Smooth muscle cell (in vitro differentiated cells): ENCODE data around the gene CMIP. TPM values are rescaled to one million over a fixed set of nuclear protein-coding genes. Genes with fewer than 3 reads are reported as not detected.
"Not testable (repeated sequence)": the region's sequence is repeated elsewhere in the genome, so short reads cannot be mapped to it uniquely, and the experiment has no call there.

Source experiments
- DNase-seq: peaks from one replicate; lab custom pipeline; 2025; ENCODE audit not compliant: unreplicated experiment; lab: John Stamatoyannopoulos, UW
- H2AFZ ChIP-seq: fragments of 200-600 bp; sonication (generic); 2 replicates; pipeline ENCODE4 v1.6.0; 2016; ENCODE audit warnings: antibody characterized with exemption, low read depth, mild to moderate bottlenecking
- H3F3A ChIP-seq: fragments of 200-600 bp; sonication (generic); 2 replicates; pipeline ENCODE4 v1.6.0; 2017; ENCODE audit warnings: antibody characterized with exemption, low read depth
- H3K27ac ChIP-seq: fragments of 200-600 bp; sonication (generic); 2 replicates; pipeline ENCODE4 v1.5.1; 2016; ENCODE audit warnings: low read depth, mild to moderate bottlenecking
- H3K27me3 ChIP-seq: fragments of 200-600 bp; sonication (generic); 2 replicates; pipeline ENCODE4 v1.6.1; 2016; ENCODE audit warnings: low read depth, mild to moderate bottlenecking
- H3K36me3 ChIP-seq: fragments of 200-600 bp; sonication (generic); 2 replicates; pipeline ENCODE4 v1.5.1; 2016; ENCODE audit warnings: low read depth
- H3K4me1 ChIP-seq: fragments of 200-600 bp; sonication (generic); 2 replicates; pipeline ENCODE4 v1.5.1; 2016; ENCODE audit warnings: low read depth
- H3K4me2 ChIP-seq: fragments of 200-600 bp; sonication (generic); 2 replicates; pipeline ENCODE4 v1.6.0; 2016; ENCODE audit warnings: mild to moderate bottlenecking
- H3K4me3 ChIP-seq: fragments of 200-600 bp; sonication (generic); 2 replicates; pipeline ENCODE4 v1.5.1; 2016; ENCODE audit warnings: mild to moderate bottlenecking
- H3K79me2 ChIP-seq: fragments of 200-600 bp; sonication (generic); 2 replicates; pipeline ENCODE4 v1.6.0; 2016; ENCODE audit warnings: low read depth, mild to moderate bottlenecking
- H3K9ac ChIP-seq: fragments of 200-600 bp; sonication (generic); 2 replicates; pipeline ENCODE4 v1.6.0; 2016; ENCODE audit warnings: low read depth
- H3K9me3 ChIP-seq: fragments of 200-600 bp; sonication (generic); replicated peaks from 2 replicates; pipeline ENCODE4 v1.5.1; 2016; ENCODE audit warnings: low read depth
- H4K20me1 ChIP-seq: fragments of 200-600 bp; sonication (generic); 2 replicates; pipeline ENCODE4 v1.6.0; 2016; ENCODE audit warnings: low read depth
- CTCF ChIP-seq: fragments of 200-600 bp; sonication (generic); IDR thresholded peaks from 2 replicates; pipeline ENCODE4 v1.5.1; 2017; ENCODE audit warnings: borderline replicate concordance, mild to moderate bottlenecking, antibody characterized with exemption; ENCODE audit not compliant: insufficient read depth, poor library complexity, severe bottlenecking
- WGBS: methylation state at CpG from one replicate; pipeline ENCODE4 v1.1.7; 2016; ENCODE audit warnings: low lambda C conversion rate; 5-methylcytosine and 5-hydroxymethylcytosine counted together
- polyA plus RNA-seq: library from polyadenylated mRNA; unstranded; fragments of >200 nt; fragmentation: Nextera tagmentation; extraction: Ambion mirVana; gene quantifications from 2 replicates; pipeline ENCODE4 v1.2.1, GENCODE V29; 2016
- total RNA-seq: library from RNA; depleted of rRNA; stranded (reverse); fragments of >200 nt; gene quantifications from 2 replicates; pipeline ENCODE4 v1.2.3, GENCODE V29; 2014

Gene CMIP
- total and polyA plus RNA-seq, 2 experiments from 2014 or later = 2.5 to 44.5 TPM

GRCh38 chr16:81686391-81687130 lies 242.0 kb downstream of the CMIP start:
- DNase-seq = no peak
- Histone ChIP-seq H2AFZ (no peak overlapping the region), H3K4me2 (no peak overlapping the region), H3K27ac (no peak overlapping the region), H3K4me1 (no peaks in the 10 kb centered on the region), H3K79me2 (peaks cover 53% of the 10 kb centered on the region), H3K4me3 (no peak overlapping the region), H3K9me3 (no peaks in the 10 kb centered on the region), H3K9ac (no peak overlapping the region), H4K20me1 (peaks cover 71% of the 10 kb centered on the region), H3K27me3 (no peaks in the 10 kb centered on the region), H3F3A (no peaks in the 10 kb centered on the region), H3K36me3 (no peaks in the 10 kb centered on the region)
- no peak for TF ChIP-seq CTCF
- WGBS = 83% methylated on average over 24 of the region's 24 CpGs

GRCh38 chr16:81687131-81687456 lies 242.5 kb downstream of the CMIP start:
- 97% methylated on average over 7 of the region's 7 CpGs for WGBS
- no peak overlapping the region for H3K4me2 ChIP-seq
- no peak for DNase-seq

GRCh38 chr16:81688182-81688581 lies 243.6 kb downstream of the CMIP start:
- Histone ChIP-seq H3K27me3 (no peaks in the 10 kb centered on the region), H3K9ac (no peak overlapping the region), H3K27ac (no peak overlapping the region), H3K79me2 (peaks cover 51% of the 10 kb centered on the region), H3K4me3 (no peak overlapping the region), H3K4me1 (no peaks in the 10 kb centered on the region), H3K4me2 (no peak overlapping the region), H3K36me3 (no peaks in the 10 kb centered on the region), H3F3A (peaks cover 4% of the 10 kb centered on the region), H4K20me1 (peaks cover 61% of the 10 kb centered on the region), H2AFZ (no peak overlapping the region), H3K9me3 (no peaks in the 10 kb centered on the region)
- DNase-seq = no peak
- WGBS = 75% methylated on average over 7 of the region's 7 CpGs
- TF ChIP-seq CTCF = no peak

More at GRCh38 chr16:81687131-81687456, 242.5 kb downstream of the CMIP start:
- no peaks in the 10 kb centered on the region for H3K36me3 ChIP-seq
- no peak overlapping the region for H3K9ac ChIP-seq
- no peak overlapping the region for H3K27ac ChIP-seq
- no peaks in the 10 kb centered on the region for H3K9me3 ChIP-seq
- H4K20me1 ChIP-seq = peaks cover 71% of the 10 kb centered on the region
- peaks cover under 1% of the 10 kb centered on the region for H3F3A ChIP-seq
- H2AFZ ChIP-seq = no peak overlapping the region
- no peaks in the 10 kb centered on the region for H3K27me3 ChIP-seq
- H3K4me3 ChIP-seq = no peak overlapping the region
- peaks cover 53% of the 10 kb centered on the region for H3K79me2 ChIP-seq
- TF ChIP-seq CTCF = no peak
- H3K4me1 ChIP-seq = no peaks in the 10 kb centered on the region

- H2AFZ ChIP-seq, H3K4me1 ChIP-seq: not testable (repeated sequence)
- 79% methylated on average over 5 of the region's 5 CpGs for whole genome bisulfite sequencing
These were observed 244.2 kb downstream of the CMIP start for GRCh38 chr16:81688839-81689238.

More at GRCh38 chr16:81688839-81689238, 244.2 kb downstream of the CMIP start:
- not testable (repeated sequence) for H3K27me3 ChIP-seq, H3K36me3 ChIP-seq, H3K9me3 ChIP-seq, H3K4me2 ChIP-seq, DNase-seq, H3K9ac ChIP-seq, H3K4me3 ChIP-seq, H3F3A ChIP-seq, H3K27ac ChIP-seq
- H3K79me2 ChIP-seq = peaks cover 47% of the 10 kb centered on the region
- peaks cover 56% of the 10 kb centered on the region for H4K20me1 ChIP-seq
